ENCODE results near the gene CSNK1D. TPM values are rescaled to one million over a fixed set of nuclear protein-coding genes. Genes with fewer than 3 reads are reported as not detected.

CSNK1D gene
- total RNA-seq, 1 experiment from 2014 or later = 234 TPM

DNA sequence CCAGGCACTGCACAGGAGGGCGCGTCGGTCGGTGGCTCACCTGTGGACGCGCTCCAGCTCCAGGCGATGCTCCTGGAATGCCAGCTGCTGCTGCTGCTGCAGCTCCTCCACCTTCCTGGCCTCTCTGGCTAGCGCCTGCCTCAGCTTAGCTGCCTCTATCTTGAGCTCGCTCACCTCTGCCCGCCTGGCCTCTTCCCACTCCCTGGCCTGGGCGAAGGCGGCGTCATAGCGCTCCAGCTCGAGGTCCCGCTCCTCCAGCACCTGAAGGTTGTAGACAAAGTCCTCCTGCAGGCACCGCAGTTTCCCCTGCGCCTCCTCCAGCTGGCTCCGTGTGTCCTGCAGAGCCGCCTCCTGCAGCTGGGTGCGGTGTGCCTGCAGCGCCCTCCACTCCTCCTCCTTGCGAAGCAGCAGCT, 72.0 kb downstream of the CSNK1D start:
- H3K36me3 ChIP-seq (ENCODE audit: control insufficient read depth, insufficient read depth, low read length) = no peaks in the 10 kb centered on the region
- 0 out of 2 replicates have a peak overlapping the region, but pooled peaks have one; percentile 7 for H3K27ac ChIP-seq (ENCODE audit: low read length)
- ChIA-PET POLR2A (interaction anchor here (0.6 kb wide), 1 partner anchor 14 kb away, joined by 3 read pairs; no protein-coding TSS in a partner anchor), CTCF (no interaction called here)
- no peaks in the 10 kb centered on the region for H3K9me3 ChIP-seq (ENCODE audit: control insufficient read depth, insufficient read depth, low read depth, low read length)
- no peak overlapping the region for H3K4me3 ChIP-seq (ENCODE audit: low read depth in 2 of 2, low read length in 2 of 2)
- intact Hi-C loops (cut with micrococcal nuclease; ENCODE audit: unreplicated experiment) = no loop called here
- peaks cover 35% of the 10 kb centered on the region for H3K4me1 ChIP-seq (ENCODE audit: control insufficient read depth, insufficient read depth, low read length)
- no peak for TF ChIP-seq POLR2AphosphoS5 (IDR thresholded peaks at IDR 0.05; ENCODE audit: low read depth, low read length)
- no peak for TF ChIP-seq SIN3A (IDR thresholded peaks at IDR 0.05; ENCODE audit: borderline replicate concordance, insufficient read depth, low read depth, low read length)
- BruUV-seq (replicated peaks) = no TSS peak
- no peaks in the 10 kb centered on the region for H3K27me3 ChIP-seq (ENCODE audit: control insufficient read depth, insufficient read depth, low read length)
- DNase-seq (ENCODE audit: low read depth, low spot score) = no peak
- in situ Hi-C loops (cut with HindIII; ENCODE audit: low pct_unique_long_range_greater_than_20kb, low sequenced_read_pairs) = no loop called here
- ATAC-seq = no peak

GRCh38 chr17:82200743-82201497, 72.6 kb downstream of the CSNK1D start:
- Histone ChIP-seq H3K36me3 (ENCODE audit: control insufficient read depth, insufficient read depth, low read length) (no peaks in the 10 kb centered on the region), H3K4me1 (ENCODE audit: control insufficient read depth, insufficient read depth, low read length) (peaks cover 29% of the 10 kb centered on the region), H3K9me3 (ENCODE audit: control insufficient read depth, insufficient read depth, low read depth, low read length) (no peaks in the 10 kb centered on the region), H3K27ac (ENCODE audit: low read length) (no peak overlapping the region), H3K4me3 (ENCODE audit: low read depth in 2 of 2, low read length in 2 of 2) (no peak overlapping the region), H3K27me3 (ENCODE audit: control insufficient read depth, insufficient read depth, low read length) (no peaks in the 10 kb centered on the region)
- ChIA-PET POLR2A (interaction anchor here (0.6 kb wide), 1 partner anchor 14 kb away, joined by 3 read pairs; no protein-coding TSS in a partner anchor), CTCF (no interaction called here)
- ATAC-seq (no peak), DNase-seq (ENCODE audit: low read depth, low spot score) (no peak)
- intact Hi-C loops (cut with micrococcal nuclease; ENCODE audit: unreplicated experiment) = no loop called here
- in situ Hi-C loops (cut with HindIII; ENCODE audit: low pct_unique_long_range_greater_than_20kb, low sequenced_read_pairs) = no loop called here
- TF ChIP-seq TCF7L2 (IDR thresholded peaks at IDR 0.05; ENCODE audit: low read depth, low read length) (no peak), CTCF (IDR thresholded peaks at IDR 0.05) (no peak), POLR2AphosphoS5 (IDR thresholded peaks at IDR 0.05; ENCODE audit: low read depth, low read length) (no peak), SIN3A (IDR thresholded peaks at IDR 0.05; ENCODE audit: borderline replicate concordance, insufficient read depth, low read depth, low read length) (no peak)
- TF ChIP-seq, protein P1, sequence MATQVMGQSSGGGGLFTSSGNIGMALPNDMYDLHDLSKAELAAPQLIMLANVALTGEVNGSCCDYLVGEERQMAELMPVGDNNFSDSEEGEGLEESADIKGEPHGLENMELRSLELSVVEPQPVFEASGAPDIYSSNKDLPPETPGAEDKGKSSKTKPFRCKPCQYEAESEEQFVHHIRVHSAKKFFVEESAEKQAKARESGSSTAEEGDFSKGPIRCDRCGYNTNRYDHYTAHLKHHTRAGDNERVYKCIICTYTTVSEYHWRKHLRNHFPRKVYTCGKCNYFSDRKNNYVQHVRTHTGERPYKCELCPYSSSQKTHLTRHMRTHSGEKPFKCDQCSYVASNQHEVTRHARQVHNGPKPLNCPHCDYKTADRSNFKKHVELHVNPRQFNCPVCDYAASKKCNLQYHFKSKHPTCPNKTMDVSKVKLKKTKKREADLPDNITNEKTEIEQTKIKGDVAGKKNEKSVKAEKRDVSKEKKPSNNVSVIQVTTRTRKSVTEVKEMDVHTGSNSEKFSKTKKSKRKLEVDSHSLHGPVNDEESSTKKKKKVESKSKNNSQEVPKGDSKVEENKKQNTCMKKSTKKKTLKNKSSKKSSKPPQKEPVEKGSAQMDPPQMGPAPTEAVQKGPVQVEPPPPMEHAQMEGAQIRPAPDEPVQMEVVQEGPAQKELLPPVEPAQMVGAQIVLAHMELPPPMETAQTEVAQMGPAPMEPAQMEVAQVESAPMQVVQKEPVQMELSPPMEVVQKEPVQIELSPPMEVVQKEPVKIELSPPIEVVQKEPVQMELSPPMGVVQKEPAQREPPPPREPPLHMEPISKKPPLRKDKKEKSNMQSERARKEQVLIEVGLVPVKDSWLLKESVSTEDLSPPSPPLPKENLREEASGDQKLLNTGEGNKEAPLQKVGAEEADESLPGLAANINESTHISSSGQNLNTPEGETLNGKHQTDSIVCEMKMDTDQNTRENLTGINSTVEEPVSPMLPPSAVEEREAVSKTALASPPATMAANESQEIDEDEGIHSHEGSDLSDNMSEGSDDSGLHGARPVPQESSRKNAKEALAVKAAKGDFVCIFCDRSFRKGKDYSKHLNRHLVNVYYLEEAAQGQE (IDR thresholded peaks at IDR 0.05; ENCODE audit: insufficient read depth in 1 of 2, low read depth in 2 of 2, low read length in 1 of 2) = no peak
- BruUV-seq (replicated peaks) = no TSS peak

GRCh38 chr17:82200135-82200534, 73.4 kb downstream of the CSNK1D start:
- CTCF ChIA-PET = interaction anchor here (0.6 kb wide), 1 partner anchor 1054 kb away, joined by 4 read pairs; no protein-coding TSS in a partner anchor
- DNase-seq (ENCODE audit: low read depth, low spot score) (no peak), ATAC-seq (no peak)
- H3K27me3 ChIP-seq (ENCODE audit: control insufficient read depth, insufficient read depth, low read length) = no peaks in the 10 kb centered on the region
- no peaks in the 10 kb centered on the region for H3K9me3 ChIP-seq (ENCODE audit: control insufficient read depth, insufficient read depth, low read depth, low read length)
- TF ChIP-seq CTCF (IDR thresholded peaks at IDR 0.05) (no peak), TCF7L2 (IDR thresholded peaks at IDR 0.05; ENCODE audit: low read depth, low read length) (no peak), SIN3A (IDR thresholded peaks at IDR 0.05; ENCODE audit: borderline replicate concordance, insufficient read depth, low read depth, low read length) (no peak), POLR2AphosphoS5 (IDR thresholded peaks at IDR 0.05; ENCODE audit: low read depth, low read length) (no peak)
- TF ChIP-seq, protein P1 (IDR thresholded peaks at IDR 0.05; ENCODE audit: insufficient read depth in 1 of 2, low read depth in 2 of 2, low read length in 1 of 2) = no peak
- H3K4me1 ChIP-seq (ENCODE audit: control insufficient read depth, insufficient read depth, low read length) = peaks cover 22% of the 10 kb centered on the region
- no peak overlapping the region for H3K27ac ChIP-seq (ENCODE audit: low read length)
- POLR2A ChIA-PET = no interaction called here
- in situ Hi-C loops (cut with HindIII; ENCODE audit: low pct_unique_long_range_greater_than_20kb, low sequenced_read_pairs) = no loop called here
- no peak overlapping the region for H3K4me3 ChIP-seq (ENCODE audit: low read depth in 2 of 2, low read length in 2 of 2)
- intact Hi-C loops (cut with micrococcal nuclease; ENCODE audit: unreplicated experiment) = no loop called here
- no TSS peak for BruUV-seq (replicated peaks)
- no peaks in the 10 kb centered on the region for H3K36me3 ChIP-seq (ENCODE audit: control insufficient read depth, insufficient read depth, low read length)

All from Panc1 (cell line).